Common myeloid progenitor, CD34-positive (primary cell): Measurements from ENCODE around the gene GALK1. TPM values are rescaled to one million over a fixed set of nuclear protein-coding genes. Genes with fewer than 3 reads are reported as not detected.
A peak's percentile ranks its signal among the peaks of the same experiment; 100 is the strongest.
"Not testable (repeated sequence)": the region's sequence is repeated elsewhere in the genome, so short reads cannot be mapped to it uniquely, and the experiment has no call there.

ENCODE experiments used
- CTCF ChIA-PET: fragments of 350-600 bp; sonication (Branson Sonifier 250); formaldehyde crosslinking; loops from one replicate; lab custom pipeline; 2021; ENCODE audit warnings: antibody characterized with exemption; lab: Charles Lee
- POLR2A ChIA-PET: fragments of 350-600 bp; sonication (Branson Sonifier 250); formaldehyde crosslinking; loops from one replicate; lab custom pipeline; 2021; ENCODE audit warnings: antibody characterized with exemption; lab: Charles Lee
- DNase-seq, 3 donors: peaks; one replicate each; pipeline versions ENCODE4 v3.0.0 to v3.0.0-alpha.2; 2013
- H3K27ac ChIP-seq, 2 experiments: 1 replicate in 1 of 2; 2 replicates in 1 of 2; pipeline ENCODE4 v1.7.0; 2013; ENCODE audit warnings: inconsistent platforms in 2 of 2, low read length in 2 of 2, mild to moderate bottlenecking in 2 of 2, low read depth in 1 of 2, moderate library complexity in 1 of 2; ENCODE audit not compliant: severe bottlenecking in 2 of 2, insufficient read depth in 1 of 2, poor library complexity in 1 of 2
- H3K27me3 ChIP-seq, 5 experiments: replicated peaks in 2 of 5; 1 replicate in 3 of 5; 2 replicates in 2 of 5; pipeline versions ENCODE4 v1.6.1 to v1.7.0; 2013; ENCODE audit warnings: low read length in 4 of 5, mild to moderate bottlenecking in 2 of 5, moderate library complexity in 2 of 5, inconsistent platforms in 1 of 5; ENCODE audit not compliant: insufficient read depth in 5 of 5, control insufficient read depth in 4 of 5
- H3K36me3 ChIP-seq, 4 experiments: 1 replicate in 2 of 4; 2 replicates in 2 of 4; pipeline versions ENCODE4 v1.6.1 to v1.7.0; 2013; ENCODE audit warnings: low read length in 3 of 4, control low read depth in 1 of 4, mild to moderate bottlenecking in 1 of 4; ENCODE audit not compliant: control insufficient read depth in 4 of 4, insufficient read depth in 4 of 4
- H3K4me1 ChIP-seq, 4 experiments: 1 replicate in 3 of 4; 2 replicates in 1 of 4; pipeline versions ENCODE4 v1.6.1 to v1.7.1; 2013; ENCODE audit warnings: low read length in 3 of 4, mild to moderate bottlenecking in 3 of 4, control low read depth in 1 of 4, inconsistent platforms in 1 of 4, moderate library complexity in 1 of 4; ENCODE audit not compliant: control insufficient read depth in 4 of 4, insufficient read depth in 4 of 4; ENCODE audit errors: control extremely low read depth in 1 of 4
- H3K4me3 ChIP-seq, 7 experiments: 1 replicate in 4 of 7; 2 replicates in 3 of 7; pipeline versions ENCODE4 v1.5.1 to v1.7.0; 2013; ENCODE audit warnings: mild to moderate bottlenecking in 7 of 7, low read length in 6 of 7, moderate library complexity in 6 of 7, inconsistent platforms in 2 of 7, low read depth in 2 of 7, control low read depth in 1 of 7; ENCODE audit not compliant: insufficient read depth in 4 of 7, control insufficient read depth in 1 of 7; ENCODE audit errors: extremely low read depth in 1 of 7
- H3K9me3 ChIP-seq, 5 experiments: 1 replicate in 4 of 5; 2 replicates in 1 of 5; pipeline versions ENCODE4 v1.6.1 to v1.7.1; 2013; ENCODE audit warnings: low read length in 4 of 5, mild to moderate bottlenecking in 2 of 5, inconsistent platforms in 1 of 5, low read depth in 1 of 5, moderate library complexity in 1 of 5; ENCODE audit not compliant: control insufficient read depth in 4 of 5, insufficient read depth in 2 of 5; ENCODE audit errors: control extremely low read depth in 1 of 5
- WGBS: methylation state at CpG from one replicate; pipeline ENCODE4 v1.1.5; 2013; ENCODE audit not compliant: insufficient coverage; 5-methylcytosine and 5-hydroxymethylcytosine counted together
- polyA plus RNA-seq: library from polyadenylated mRNA; unstranded; fragments of 120-200 nt; gene quantifications from one replicate; pipeline ENCODE4 v1.2.1, GENCODE V29; 2013

The GALK1 gene
- polyA plus RNA-seq, result 22.6 TPM

GRCh38 chr17:75764711-75765421 lies at the start of gene GALK1:
Gene GALK1, minus strand, starts transcription at chr17:75765192. Its CDS starts 56 bp downstream, at chr17:75765136.
- POLR2A ChIA-PET, result interaction anchor here (0.8 to 4.1 kb wide), 6 partner anchors 10 to 114 kb away, joined by 3 to 37 read pairs (median 5); partner anchors contain the start of gene TRIM47

GRCh38 chr17:75814021-75814395 lies 49.0 kb upstream of the GALK1 start:
- H3K27ac ChIP-seq, result no peak overlapping the region
- no peaks in the 10 kb centered on the region for H3K27me3 ChIP-seq
- CTCF ChIA-PET, result interaction anchor here (0.7 to 3.8 kb wide), 3 partner anchors 10 to 24 kb away, joined by 3 to 18 read pairs (median 5); no protein-coding TSS in a partner anchor
- WGBS, result 100% methylated on average over 6 of the region's 6 CpGs
- peaks cover 21 to 94% (median 76%) of the 10 kb centered on the region in 4 experiments for H3K36me3 ChIP-seq
- no peaks in the 10 kb centered on the region for H3K9me3 ChIP-seq
- no peak overlapping the region for H3K4me3 ChIP-seq
- H3K4me1 ChIP-seq, result no peaks in the 10 kb centered on the region
- POLR2A ChIA-PET, result no interaction called here
- DNase-seq, result no peak

More at GRCh38 chr17:75764711-75765421, at the start of gene GALK1:
- CTCF ChIA-PET, result interaction anchor here (0.7 to 7.8 kb wide), 26 partner anchors 11 to 137 kb away, joined by 3 to 85 read pairs (median 4); partner anchors contain the start of genes SMIM5, TRIM47, UNK and WBP2
- Histone ChIP-seq H3K36me3 (peaks cover 0 to 11% (median 4%) of the 10 kb centered on the region in 4 experiments), H3K9me3 (no peaks in the 10 kb centered on the region), H3K4me1 (peaks cover 0 to 19% (median 17%) of the 10 kb centered on the region in 4 experiments), H3K27me3 (no peaks in the 10 kb centered on the region), H3K4me3 (peak within 1 kb of the TSS; percentile 55 to 86 (median 75)), H3K27ac (peak within 1 kb of the TSS in 1 of 2 experiments; percentile 61)
- peak; percentile 69 to 80 (median 78) for DNase-seq
- WGBS, result 0% methylated on average over 58 of the region's 71 CpGs

- DNase-seq, result no peak
- WGBS, result 98% methylated on average over 18 of the region's 24 CpGs
- CTCF ChIA-PET, result interaction anchor here (1.0 to 3.8 kb wide), 3 partner anchors 9 to 29 kb away, joined by 3 to 18 read pairs (median 5); no protein-coding TSS in a partner anchor
- peaks cover 19 to 87% (median 73%) of the 10 kb centered on the region in 4 experiments for H3K36me3 ChIP-seq
- H3K4me1 ChIP-seq, result no peaks in the 10 kb centered on the region
- H3K27ac ChIP-seq, result no peak overlapping the region
- H3K27me3 ChIP-seq, result no peaks in the 10 kb centered on the region
- POLR2A ChIA-PET, result no interaction called here
- H3K4me3 ChIP-seq, result no peak overlapping the region
- H3K9me3 ChIP-seq, result no peaks in the 10 kb centered on the region
Observed at GRCh38 chr17:75813081-75814020, 48.4 kb upstream of the GALK1 start.

DNA sequence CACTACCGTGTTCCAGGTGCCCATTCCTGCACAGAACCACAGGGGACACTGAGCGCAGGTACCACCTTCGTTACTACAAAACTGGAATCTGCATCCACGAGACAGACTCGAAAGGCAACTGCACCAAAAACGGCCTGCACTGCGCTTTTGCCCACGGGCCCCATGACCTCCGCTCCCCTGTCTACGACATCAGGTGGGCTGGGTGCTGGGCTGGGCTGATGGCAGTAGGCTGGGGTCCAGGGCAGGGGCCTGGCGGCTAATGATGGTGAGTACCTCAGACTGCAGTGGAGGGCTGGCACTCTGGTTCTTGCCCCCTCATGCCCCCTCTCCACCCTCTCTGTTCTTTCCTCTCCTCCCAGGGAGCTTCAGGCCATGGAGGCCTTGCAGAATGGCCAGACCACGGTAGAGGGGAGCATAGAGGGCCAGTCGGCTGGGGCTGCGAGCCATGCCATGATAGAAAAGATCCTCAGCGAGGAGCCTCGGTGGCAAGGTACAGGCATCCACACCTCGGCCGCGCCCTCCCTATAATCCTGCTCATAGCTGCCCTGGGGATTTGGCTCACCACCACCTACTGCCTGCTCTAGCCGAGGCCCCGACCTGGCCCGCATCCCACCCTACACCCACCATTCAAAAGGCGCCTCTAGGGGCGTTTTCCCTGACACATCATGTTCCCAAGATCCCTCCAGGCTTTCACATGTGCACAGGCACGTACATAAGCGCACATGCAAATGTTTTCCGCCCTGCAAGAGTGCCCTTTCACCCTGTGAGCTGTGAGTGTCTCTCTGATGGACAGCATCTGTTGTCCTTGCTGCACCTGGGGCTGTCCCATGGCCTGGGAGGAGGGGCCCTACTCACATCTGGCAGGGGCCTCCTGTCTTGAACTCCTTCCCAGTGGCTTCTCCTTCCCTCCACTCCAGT lies 47.4 kb upstream of the GALK1 start:
- Histone ChIP-seq H3K4me3 (no peak overlapping the region), H3K27me3 (no peaks in the 10 kb centered on the region), H3K9me3 (no peaks in the 10 kb centered on the region), H3K4me1 (no peaks in the 10 kb centered on the region), H3K27ac (no peak overlapping the region), H3K36me3 (peaks cover 19 to 78% (median 65%) of the 10 kb centered on the region in 4 experiments)
- CTCF ChIA-PET, result interaction anchor here (1.0 to 3.8 kb wide), 3 partner anchors 10 to 28 kb away, joined by 3 to 18 read pairs (median 5); no protein-coding TSS in a partner anchor
- POLR2A ChIA-PET, result no interaction called here
- no peak for DNase-seq
- WGBS, result 97% methylated on average over 26 of the region's 27 CpGs

- CTCF ChIA-PET, result interaction anchor here (1.0 to 3.8 kb wide), 2 partner anchors 15 to 45 kb away, joined by 3 to 18 read pairs; no protein-coding TSS in a partner anchor
- no peak for DNase-seq
- H3K9me3 ChIP-seq, result no peaks in the 10 kb centered on the region
- H3K4me1 ChIP-seq, result no peaks in the 10 kb centered on the region
- H3K36me3 ChIP-seq, result peaks cover 19 to 66% (median 58%) of the 10 kb centered on the region in 4 experiments
- H3K27ac ChIP-seq, result no peak overlapping the region
- POLR2A ChIA-PET, result interaction anchor here (0.7 kb wide), 1 partner anchor 14 kb away, joined by 4 read pairs; no protein-coding TSS in a partner anchor
- 97% methylated on average over 6 of the region's 7 CpGs for WGBS
- no peak overlapping the region for H3K4me3 ChIP-seq
- H3K27me3 ChIP-seq, result no peaks in the 10 kb centered on the region
Observed at GRCh38 chr17:75811174-75811573, 46.2 kb upstream of the GALK1 start.

DNA sequence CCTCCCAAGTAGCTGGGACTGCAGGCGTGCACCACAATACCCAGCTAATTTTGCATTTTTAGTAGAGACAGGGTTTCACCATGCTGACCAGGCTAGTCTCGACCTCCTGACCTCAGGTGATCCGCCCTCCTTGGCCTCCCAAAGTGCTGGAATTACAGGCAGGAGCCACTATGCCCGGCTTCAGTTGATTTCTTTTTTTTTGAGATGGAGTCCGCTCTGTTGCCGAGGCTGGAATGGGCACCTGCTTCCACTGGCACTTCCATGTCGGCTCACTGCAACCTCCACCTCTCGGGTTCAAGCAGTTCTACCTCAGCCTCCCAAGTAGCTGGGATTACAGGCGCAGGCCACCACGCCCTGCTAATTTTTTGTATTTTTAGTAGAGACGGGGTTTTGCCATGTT lies 45.8 kb upstream of the GALK1 start:
- CTCF ChIA-PET, result interaction anchor here (0.7 to 3.8 kb wide), 3 partner anchors 16 to 79 kb away, joined by 3 to 18 read pairs (median 3); no protein-coding TSS in a partner anchor

More for the DNA sequence above, 45.8 kb upstream of the GALK1 start:
- 98% methylated on average over 11 of the region's 11 CpGs for WGBS
- H3K4me3 ChIP-seq, H3K27me3 ChIP-seq, H3K4me1 ChIP-seq, DNase-seq, H3K9me3 ChIP-seq, H3K27ac ChIP-seq: not testable (repeated sequence)
- POLR2A ChIA-PET, result interaction anchor here (0.7 kb wide), 1 partner anchor 14 kb away, joined by 4 read pairs; no protein-coding TSS in a partner anchor
- peaks cover 17 to 62% (median 54%) of the 10 kb centered on the region in 4 experiments for H3K36me3 ChIP-seq
